IPS-NIHi11 (cell line): ENCODE results near the gene FAM78B.

Experiments
- DNase-seq: peaks from one replicate; pipeline ENCODE4 v3.0.0; 2012; ENCODE audit warnings: mixed read lengths, low spot score

The FAM78B gene

GRCh38 chr1:166066107-166066506, 100.7 kb downstream of the FAM78B start:
- no peak for DNase-seq

GRCh38 chr1:166064951-166065350, 101.8 kb downstream of the FAM78B start:
- DNase-seq, result no peak

GRCh38 chr1:166064313-166064926, 102.4 kb downstream of the FAM78B start:
- DNase-seq, result no peak

DNA sequence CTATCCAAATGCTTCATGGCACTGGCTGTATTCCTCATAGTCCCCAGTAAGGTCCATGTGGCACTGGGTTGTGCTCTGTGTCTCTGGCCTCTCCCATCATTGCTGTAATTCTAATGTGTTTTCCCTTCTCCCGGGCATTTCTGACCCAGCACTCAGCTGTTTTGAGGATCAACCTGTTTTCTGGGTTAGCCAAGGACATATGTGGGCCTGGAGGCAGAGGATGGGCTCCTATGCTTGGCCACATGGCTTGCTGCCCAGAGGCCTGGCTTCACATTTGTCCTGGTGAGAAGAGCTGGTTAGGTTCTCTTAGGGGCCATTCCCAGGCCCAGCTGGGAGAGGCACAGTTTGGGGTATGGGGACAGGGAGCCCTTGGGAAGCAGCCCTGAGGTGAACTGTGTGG, 103.1 kb downstream of the FAM78B start:
- DNase-seq, result no peak

DNA sequence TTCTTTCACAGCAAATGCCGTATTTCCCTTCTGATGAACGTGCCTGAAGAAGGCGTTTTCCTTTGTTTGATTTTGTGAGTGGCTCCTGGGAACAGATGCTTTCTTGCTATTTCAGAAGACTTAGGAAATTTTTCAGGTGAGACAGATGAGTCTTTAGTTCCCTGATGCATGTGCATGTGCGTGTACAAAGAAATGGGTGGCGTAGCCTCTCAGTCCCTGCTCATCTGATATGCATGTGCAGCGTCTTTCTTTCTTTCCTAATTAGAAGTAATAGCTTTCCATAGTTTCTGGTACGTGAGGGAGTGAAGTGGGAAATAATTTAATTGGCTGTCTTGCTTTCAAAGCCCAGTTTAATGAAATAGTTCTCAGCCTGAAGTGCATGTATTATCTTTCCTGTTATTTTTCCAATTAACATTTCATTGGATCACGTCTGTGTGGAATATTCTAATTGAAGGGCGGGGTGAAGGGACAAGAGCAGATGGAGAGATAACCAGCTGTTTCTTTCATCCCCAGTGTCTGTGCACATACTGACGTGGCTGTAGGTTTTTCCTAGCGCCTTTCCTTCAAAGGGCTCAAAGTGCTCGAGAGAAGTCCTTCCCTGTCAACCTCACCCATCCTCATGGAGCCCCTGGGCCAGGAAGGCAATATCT, 104.3 kb downstream of the FAM78B start:
- DNase-seq, result no peak

GRCh38 chr1:166057650-166058049, 109.2 kb downstream of the FAM78B start:
- DNase-seq, result no peak

GRCh38 chr1:166053395-166053794, 113.4 kb downstream of the FAM78B start:
- DNase-seq, result no peak

DNA sequence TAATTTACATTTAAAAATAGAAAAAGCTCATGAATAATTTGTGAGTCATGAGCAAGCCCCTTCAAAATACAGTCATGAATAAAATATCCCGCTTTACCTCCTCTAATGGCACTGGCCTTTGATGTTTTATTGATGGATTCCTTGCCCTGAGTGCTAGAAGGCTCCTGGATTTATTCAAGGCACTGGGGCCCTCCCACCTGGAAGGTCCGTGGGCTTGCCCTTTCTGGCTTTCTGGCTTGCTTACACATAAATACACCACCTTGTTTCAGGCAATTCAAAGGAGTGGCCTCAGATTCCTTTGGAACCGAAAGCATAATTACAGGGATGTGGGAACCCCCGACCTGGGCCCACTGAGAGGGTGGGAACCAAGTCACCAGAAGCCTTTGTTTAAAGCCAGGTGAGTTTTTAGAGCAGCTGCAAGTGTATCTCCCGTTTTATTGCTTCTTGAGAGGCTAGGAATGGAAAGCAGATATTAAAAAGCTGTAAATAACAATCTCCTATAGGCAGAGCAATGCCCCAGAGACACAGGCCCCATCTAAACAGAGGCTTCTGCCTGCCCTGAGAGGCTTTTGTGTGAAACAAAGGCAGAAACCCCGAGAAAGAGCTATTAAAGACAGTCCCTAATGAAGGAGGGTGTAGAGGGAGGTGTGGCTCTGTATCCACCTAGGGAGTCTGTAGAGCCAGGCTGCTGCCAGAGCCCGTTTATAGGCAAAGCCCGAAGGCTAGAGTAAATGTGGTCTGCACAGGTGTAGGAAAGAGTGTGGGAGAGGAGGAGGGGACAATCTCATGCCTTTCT, 126.4 kb downstream of the FAM78B start:
- no peak for DNase-seq

DNA sequence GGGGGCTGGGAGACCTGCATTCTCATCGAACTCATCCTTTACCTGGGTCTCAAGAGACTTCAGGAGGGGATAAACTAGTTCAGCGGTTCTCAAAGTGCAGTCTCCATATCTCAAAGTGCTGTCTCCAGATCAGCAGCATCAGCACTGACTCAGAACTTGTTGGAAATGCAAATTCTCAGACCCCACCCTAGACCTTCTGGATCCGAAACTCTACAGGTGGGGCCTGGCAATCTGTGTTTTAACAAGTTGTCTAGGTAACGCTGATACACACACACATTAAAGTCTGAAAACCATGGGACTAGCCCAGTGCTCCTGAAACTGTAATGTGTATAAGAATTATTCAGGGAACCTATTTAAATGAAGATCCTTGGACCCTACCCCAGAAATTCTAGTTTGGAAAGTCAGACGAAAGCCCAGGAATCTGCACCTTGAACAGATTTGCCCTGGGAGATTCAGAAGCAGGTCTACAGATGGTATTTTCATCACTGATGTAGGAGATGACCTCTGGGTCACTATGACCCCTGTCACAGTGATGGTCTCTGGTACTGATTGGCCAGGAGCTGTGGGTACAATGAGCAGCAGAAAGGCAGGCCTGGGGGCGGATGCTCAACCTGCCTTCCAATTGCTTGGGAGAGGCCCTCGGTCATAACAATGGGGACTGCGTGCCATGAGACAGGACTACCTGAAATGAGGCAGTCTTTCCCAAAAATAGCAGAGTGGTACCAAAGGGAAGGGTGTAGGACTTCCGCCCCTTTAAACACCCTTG, 127.2 kb downstream of the FAM78B start:
- no peak for DNase-seq

GRCh38 chr1:166036092-166036491, 130.7 kb downstream of the FAM78B start:
- DNase-seq, result no peak

GRCh38 chr1:166032572-166033371, 134.0 kb downstream of the FAM78B start:
- DNase-seq, result no peak

GRCh38 chr1:166031932-166032571, 134.7 kb downstream of the FAM78B start:
- DNase-seq, result no peak

DNA sequence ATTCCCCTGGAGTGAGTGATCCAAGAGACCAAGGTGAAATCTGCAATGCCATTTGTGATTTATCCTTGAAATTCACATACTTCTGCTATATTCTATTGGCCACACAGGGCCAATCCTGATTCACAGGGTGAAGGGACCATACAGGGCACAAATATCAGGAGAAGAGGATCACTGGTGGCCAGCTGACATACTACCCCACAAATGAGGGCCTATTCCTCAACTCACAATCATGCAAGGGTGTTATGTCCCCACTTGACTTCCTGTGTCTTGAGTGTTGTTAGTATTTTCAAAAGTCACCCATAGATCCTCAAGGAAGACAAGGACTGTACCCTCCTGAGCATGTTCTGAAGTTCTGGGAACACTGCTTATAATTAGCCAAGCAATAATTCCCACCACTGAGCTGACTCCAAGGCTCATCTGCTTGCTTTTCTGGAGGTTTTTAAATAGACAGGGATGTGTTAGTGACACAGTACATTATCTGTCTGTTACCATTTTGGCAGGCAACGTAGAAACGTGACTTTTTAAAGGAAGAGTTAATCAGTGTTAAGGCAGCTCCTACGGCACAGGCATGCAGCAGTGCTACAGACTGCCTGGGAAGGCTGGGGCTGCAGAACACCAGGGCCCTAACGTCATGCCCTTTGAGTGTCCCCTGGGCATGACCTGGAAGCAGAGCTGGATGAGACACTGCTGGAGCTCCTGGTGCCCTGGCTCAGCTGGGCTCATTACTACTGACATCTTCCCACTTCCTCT, 137.4 kb downstream of the FAM78B start:
- no peak for DNase-seq

DNA sequence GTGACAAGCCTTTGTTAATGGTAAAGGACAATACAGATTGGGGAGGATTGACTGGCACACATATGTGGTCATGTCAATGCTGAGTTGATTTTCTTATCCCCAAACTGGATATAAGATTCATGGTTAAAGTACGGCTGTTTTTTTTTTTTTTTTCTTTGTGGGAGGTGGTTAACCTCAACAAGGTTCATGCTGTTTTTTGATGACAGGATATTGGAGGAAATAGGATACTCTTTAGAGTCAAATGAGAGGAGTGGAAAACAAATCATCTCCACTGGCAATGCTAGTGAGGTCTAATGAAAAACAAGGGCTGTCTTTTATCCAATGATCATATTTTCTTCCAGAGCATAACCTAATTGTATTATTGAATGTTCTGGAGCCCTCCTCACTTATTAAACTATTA, 140.2 kb downstream of the FAM78B start:
- no peak for DNase-seq

DNA sequence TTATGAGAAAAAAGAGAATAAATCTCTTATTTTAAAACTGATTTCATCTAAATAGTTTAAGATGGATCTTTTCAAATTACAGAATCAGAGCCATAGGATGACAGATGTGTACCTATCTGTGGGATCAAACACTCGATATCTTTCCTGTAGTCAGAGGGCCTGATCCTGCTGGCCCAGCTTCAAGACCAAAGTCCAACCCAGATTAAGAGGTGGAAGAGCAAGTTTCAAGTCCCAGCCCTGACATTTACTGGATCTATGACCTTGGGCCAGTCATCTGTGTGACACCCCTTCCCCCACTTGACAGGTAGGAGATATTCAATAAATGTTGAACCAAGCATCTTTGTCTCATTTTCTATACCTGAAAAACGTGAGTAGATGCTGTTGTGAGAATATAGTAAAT, 140.7 kb downstream of the FAM78B start:
- no peak for DNase-seq

GRCh38 chr1:166020210-166020609, 146.6 kb downstream of the FAM78B start:
- DNase-seq, result no peak
